DOHH2 (cell line): ENCODE data around the gene BPTF.

Experiments used
- H3F3A ChIP-seq: fragments of 200-600 bp; sonication (generic), shearing (Covaris generic); 2 replicates; pipeline ENCODE4 v1.6.0; 2016; ENCODE audit warnings: antibody characterized with exemption, mild to moderate bottlenecking; ENCODE audit not compliant: control insufficient read depth, insufficient read depth
- H3K27ac ChIP-seq: fragments of 200-600 bp; sonication (generic); 2 replicates; pipeline ENCODE4 v1.5.1; 2014; ENCODE audit warnings: low read depth, mild to moderate bottlenecking, low read length, moderate library complexity
- H3K27me3 ChIP-seq: fragments of 200-600 bp; sonication (generic); 2 replicates; pipeline ENCODE4 v1.6.1; 2014; ENCODE audit warnings: mild to moderate bottlenecking, low read length, mixed read lengths; ENCODE audit not compliant: control insufficient read depth
- H3K36me3 ChIP-seq: fragments of 200-600 bp; sonication (generic); 2 replicates; pipeline ENCODE4 v1.6.1; 2014; ENCODE audit warnings: mild to moderate bottlenecking, low read length, moderate library complexity, mixed read lengths; ENCODE audit not compliant: control insufficient read depth
- H3K4me1 ChIP-seq: fragments of 200-600 bp; sonication (generic); 2 replicates; pipeline ENCODE4 v1.6.1; 2014; ENCODE audit warnings: mild to moderate bottlenecking, low read length, mixed read lengths; ENCODE audit not compliant: control insufficient read depth
- H3K4me2 ChIP-seq: fragments of 200-600 bp; sonication (generic); 2 replicates; pipeline ENCODE4 v1.6.0; 2014; ENCODE audit warnings: mild to moderate bottlenecking, low read length, moderate library complexity
- H3K4me3 ChIP-seq: fragments of 200-600 bp; sonication (generic); 2 replicates; pipeline ENCODE4 v1.5.1; 2014; ENCODE audit warnings: mild to moderate bottlenecking, low read length, mixed read lengths
- H3K79me2 ChIP-seq: fragments of 200-600 bp; sonication (generic); 2 replicates; pipeline ENCODE4 v1.6.1; 2014; ENCODE audit warnings: mild to moderate bottlenecking, low read length, mixed read lengths; ENCODE audit not compliant: control insufficient read depth
- H3K9me2 ChIP-seq: fragments of 200-600 bp; sonication (generic); replicated peaks from 2 replicates; pipeline ENCODE4 v1.6.1; 2014; ENCODE audit warnings: mild to moderate bottlenecking, low read length, mixed read lengths; ENCODE audit not compliant: control insufficient read depth
- H3K9me3 ChIP-seq: fragments of 200-600 bp; sonication (generic); 2 replicates; pipeline ENCODE4 v1.6.1; 2014; ENCODE audit warnings: antibody characterized with exemption, low read length, mixed read lengths; ENCODE audit not compliant: control insufficient read depth, insufficient read depth
- H4K20me1 ChIP-seq: fragments of 200-600 bp; sonication (generic); 2 replicates; pipeline ENCODE4 v1.6.0; 2014; ENCODE audit warnings: low read depth, mild to moderate bottlenecking, antibody characterized with exemption, low read length, moderate library complexity; ENCODE audit not compliant: control insufficient read depth, insufficient read depth
- CTCF ChIP-seq: fragments of 200-600 bp; sonication (generic); IDR thresholded peaks from one replicate; pipeline ENCODE4 v1.5.1; 2014; ENCODE audit warnings: antibody characterized with exemption, mild to moderate bottlenecking, low read depth, low read length; ENCODE audit not compliant: poor library complexity, severe bottlenecking
- EZH2phosphoT487 ChIP-seq: fragments of 200-600 bp; sonication (generic); IDR thresholded peaks from 2 replicates; pipeline ENCODE4 v1.6.1; 2017; ENCODE audit warnings: borderline replicate concordance, mild to moderate bottlenecking, antibody characterized with exemption, low read length, moderate library complexity, mixed read lengths

The BPTF gene

GRCh38 chr17:67983383-67983688 lies 158.0 kb downstream of the BPTF start:
- Histone ChIP-seq H3K79me2 (no peaks in the 10 kb centered on the region), H3K36me3 (peaks cover 20% of the 10 kb centered on the region), H3K4me2 (no peak overlapping the region), H3K27me3 (no peaks in the 10 kb centered on the region), H3F3A (peaks cover 29% of the 10 kb centered on the region), H4K20me1 (no peaks in the 10 kb centered on the region), H3K9me2 (no peaks in the 10 kb centered on the region), H3K27ac (no peak overlapping the region), H3K4me3 (no peak overlapping the region), H3K9me3 (no peaks in the 10 kb centered on the region), H3K4me1 (peaks cover 10% of the 10 kb centered on the region)
- TF ChIP-seq EZH2phosphoT487 (no peak), CTCF (no peak)

GRCh38 chr17:67990909-67991308 lies 165.6 kb downstream of the BPTF start:
- no peak overlapping the region for H3K4me2 ChIP-seq
- H3K36me3 ChIP-seq, result peaks cover 3% of the 10 kb centered on the region; the same call in 1 of the 2 replicates
- no peak overlapping the region for H3K4me3 ChIP-seq
- no peaks in the 10 kb centered on the region for H3K9me3 ChIP-seq
- no peaks in the 10 kb centered on the region for H4K20me1 ChIP-seq
- peaks cover 24% of the 10 kb centered on the region for H3F3A ChIP-seq
- no peaks in the 10 kb centered on the region for H3K9me2 ChIP-seq
- H3K27me3 ChIP-seq, result peaks cover 13% of the 10 kb centered on the region
- TF ChIP-seq CTCF (no peak), EZH2phosphoT487 (no peak)
- peaks cover 28% of the 10 kb centered on the region for H3K4me1 ChIP-seq
- no peaks in the 10 kb centered on the region; the same call in 1 of the 2 replicates for H3K79me2 ChIP-seq
- no peak overlapping the region for H3K27ac ChIP-seq

DNA sequence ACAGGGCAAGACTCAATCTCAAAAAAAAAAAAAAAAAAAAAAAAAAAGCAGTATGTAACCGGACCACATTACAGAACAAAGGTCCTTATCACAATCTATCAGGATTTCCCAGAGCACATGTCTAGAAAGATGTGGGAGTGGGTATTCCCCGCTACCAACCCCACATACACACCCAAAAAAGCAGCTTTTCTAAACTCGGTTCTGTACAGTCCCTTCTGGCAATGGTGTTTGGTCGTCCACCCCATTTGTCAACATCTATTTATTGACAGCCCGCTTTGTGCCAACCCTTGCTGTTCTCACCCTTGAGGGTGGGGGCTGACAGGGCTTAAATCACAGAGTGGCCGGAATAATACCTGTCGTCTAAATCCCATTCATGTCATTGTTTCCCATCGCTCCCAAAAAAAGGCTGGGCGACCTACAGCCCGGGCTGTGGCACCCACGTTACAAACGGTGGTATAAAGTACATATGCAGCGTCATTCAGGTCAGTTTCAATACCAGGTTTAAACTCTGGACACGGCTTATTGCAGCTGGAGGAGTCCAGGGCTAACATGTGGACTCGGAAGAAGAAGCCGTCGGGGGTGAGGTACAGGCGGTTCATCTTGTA lies 167.3 kb downstream of the BPTF start:
- H3K36me3 ChIP-seq, result peaks cover 3% of the 10 kb centered on the region; the same call in 1 of the 2 replicates
- H3K4me3 ChIP-seq, result peak overlapping the region; percentile 87
- no peaks in the 10 kb centered on the region; the same call in 1 of the 2 replicates for H3K79me2 ChIP-seq
- H3K9me3 ChIP-seq, result no peaks in the 10 kb centered on the region
- H3K27me3 ChIP-seq, result peaks cover 24% of the 10 kb centered on the region
- peak overlapping the region; percentile 41; the same call in 1 of the 2 replicates for H3K27ac ChIP-seq
- H3K4me1 ChIP-seq, result peaks cover 36% of the 10 kb centered on the region
- peaks cover 24% of the 10 kb centered on the region for H3F3A ChIP-seq
- no peak for TF ChIP-seq CTCF
- TF ChIP-seq EZH2phosphoT487, result no peak
- no peaks in the 10 kb centered on the region for H3K9me2 ChIP-seq
- H4K20me1 ChIP-seq, result no peaks in the 10 kb centered on the region
- H3K4me2 ChIP-seq, result peak overlapping the region; percentile 71
